HG03378 (cell line): Measurements from ENCODE around the gene SLIT3.
"Not testable (repeated sequence)": the region's sequence is repeated elsewhere in the genome, so short reads cannot be mapped to it uniquely, and the experiment has no call there.

Experiments
- ATAC-seq: cut with Tn5 transposase; IDR thresholded peaks from one replicate; pipeline ENCODE4 v1.9.1; 2021; ENCODE audit warnings: mild to moderate bottlenecking, moderate library complexity; ENCODE audit not compliant: unreplicated experiment

SLIT3 gene

GRCh38 chr5:169115461-169116124, 185.3 kb downstream of the SLIT3 start:
- no peak for ATAC-seq

DNA sequence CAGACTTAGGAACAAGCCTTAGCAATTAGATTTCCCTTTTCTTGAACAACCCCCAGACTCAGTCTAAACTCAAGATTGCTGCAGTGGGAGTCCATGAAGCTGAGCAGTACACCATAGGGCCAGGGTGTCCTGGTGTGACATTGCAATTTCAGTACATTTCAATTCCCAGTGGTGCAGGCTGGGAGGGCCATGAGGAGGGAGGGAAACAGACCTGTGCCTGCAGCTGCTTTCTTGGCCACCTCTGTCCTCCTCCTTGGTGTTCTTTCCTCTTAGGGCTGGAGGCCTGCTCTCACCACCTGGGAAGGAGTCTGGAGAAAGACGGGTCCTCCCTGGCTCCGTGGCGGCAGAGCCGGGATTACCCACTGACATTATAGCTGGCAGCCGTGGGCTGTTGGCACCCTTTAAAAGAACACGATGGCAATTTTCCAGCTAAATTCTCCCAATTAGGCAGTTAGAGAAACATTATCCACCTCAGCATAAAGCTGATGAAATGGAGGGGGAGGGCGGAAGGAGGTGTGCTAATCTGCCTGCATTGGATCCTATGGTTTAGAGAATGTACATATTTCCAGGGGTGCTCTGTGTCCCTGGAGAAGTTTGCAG, 186.4 kb downstream of the SLIT3 start:
- no peak for ATAC-seq

DNA sequence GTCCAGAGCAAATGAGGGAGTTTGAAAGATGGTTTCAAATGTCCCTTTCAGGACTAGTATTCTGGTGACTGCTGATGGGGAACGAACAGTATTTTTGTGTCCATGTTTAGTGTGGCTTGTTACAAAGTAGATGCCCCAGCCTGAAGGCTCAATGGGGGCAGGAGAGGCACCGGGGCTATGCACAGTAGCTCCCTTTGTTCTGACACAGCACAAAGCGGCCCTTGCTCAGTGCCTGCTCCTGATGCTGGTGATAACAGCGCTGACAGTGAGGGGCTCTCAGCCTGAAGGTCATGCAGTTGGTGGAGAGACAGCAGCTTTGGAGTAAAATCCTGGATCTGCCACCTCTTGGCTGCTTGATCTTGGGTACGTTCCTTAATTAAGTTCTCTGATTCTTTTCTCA, 188.9 kb downstream of the SLIT3 start:
- no peak for ATAC-seq

GRCh38 chr5:169106911-169107706, 193.8 kb downstream of the SLIT3 start:
- ATAC-seq: no peak

DNA sequence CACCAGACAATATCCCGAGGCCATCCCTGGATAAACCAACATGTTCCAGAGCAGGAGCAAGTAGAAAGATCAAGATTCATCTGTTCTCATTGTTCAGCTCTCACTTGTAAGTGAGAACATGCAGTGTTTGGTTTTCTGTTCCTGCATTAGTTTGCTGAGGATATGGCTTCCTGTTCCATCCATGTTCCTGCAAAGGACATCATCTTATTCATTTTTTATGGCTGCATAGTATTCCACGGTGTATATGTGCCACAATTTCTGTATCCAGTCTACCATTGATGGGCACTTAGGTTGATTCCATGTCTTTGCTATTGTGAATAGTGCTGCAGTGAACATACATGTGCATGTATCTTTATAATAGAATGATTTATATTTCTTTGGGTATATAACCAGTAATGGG, 195.4 kb downstream of the SLIT3 start:
- not testable (repeated sequence) for ATAC-seq

- no peak for ATAC-seq
Observed at GRCh38 chr5:169104937-169105494, 195.9 kb downstream of the SLIT3 start.

- ATAC-seq: no peak
Observed at GRCh38 chr5:169103586-169104181, 197.3 kb downstream of the SLIT3 start.

- no peak for ATAC-seq
Observed at GRCh38 chr5:169101966-169102365, 199.0 kb downstream of the SLIT3 start.

DNA sequence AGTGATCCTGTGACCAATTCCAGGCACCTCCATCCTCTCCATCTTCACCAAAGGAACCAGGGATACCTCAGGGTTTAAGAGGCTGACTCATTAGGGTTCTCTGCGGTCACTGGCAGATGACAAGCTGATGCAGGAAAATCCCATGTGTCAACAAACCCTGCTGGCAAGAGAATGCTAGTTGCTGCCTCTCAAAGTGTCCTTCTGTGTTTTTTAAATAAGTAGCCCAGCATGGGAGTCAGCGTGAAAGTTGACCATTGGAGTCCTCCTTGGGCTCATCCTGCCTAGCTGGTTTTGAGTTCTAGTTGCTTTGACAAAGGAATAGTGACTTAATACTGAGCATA, 200.2 kb downstream of the SLIT3 start:
- ATAC-seq: no peak

GRCh38 chr5:169099801-169100734, 200.9 kb downstream of the SLIT3 start:
- no peak for ATAC-seq

DNA sequence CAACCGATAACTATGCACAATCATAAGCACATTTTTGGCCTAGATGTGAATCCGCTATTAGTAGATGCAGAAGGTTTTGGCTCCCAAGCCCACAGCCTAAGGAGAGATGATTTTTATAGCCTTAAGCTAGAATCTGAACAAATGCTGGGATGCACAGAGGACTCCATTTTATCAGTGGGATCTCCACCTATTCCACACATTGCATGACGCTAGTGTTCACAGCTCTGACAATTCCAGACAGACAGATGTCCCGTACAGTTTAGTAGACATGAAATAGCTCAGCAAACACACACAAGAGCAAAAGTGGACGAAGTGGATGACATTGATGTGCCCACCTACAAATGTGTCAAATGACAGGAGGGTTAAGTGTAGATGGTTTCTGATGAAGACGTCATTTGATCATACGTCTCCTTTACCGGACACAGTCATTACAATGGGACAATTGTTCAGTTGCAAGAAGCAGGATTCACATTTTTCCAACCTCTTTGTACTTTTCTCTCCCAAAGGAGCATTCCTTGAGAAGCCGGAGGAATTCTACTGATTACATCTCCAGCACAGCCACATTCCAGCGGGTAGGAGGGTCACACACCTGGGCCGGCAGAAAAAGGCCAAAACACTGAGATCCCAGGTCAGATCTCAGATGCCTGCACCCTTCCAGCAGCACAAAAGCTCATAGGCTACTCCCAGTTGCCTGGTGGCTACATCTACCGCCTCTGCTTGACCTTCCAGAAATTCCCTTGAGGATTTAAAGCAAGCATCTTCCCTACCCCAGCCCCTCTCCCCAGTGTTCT, 202.4 kb downstream of the SLIT3 start:
- no peak for ATAC-seq

- no peak for ATAC-seq
Observed at GRCh38 chr5:169097374-169098326, 203.3 kb downstream of the SLIT3 start.

DNA sequence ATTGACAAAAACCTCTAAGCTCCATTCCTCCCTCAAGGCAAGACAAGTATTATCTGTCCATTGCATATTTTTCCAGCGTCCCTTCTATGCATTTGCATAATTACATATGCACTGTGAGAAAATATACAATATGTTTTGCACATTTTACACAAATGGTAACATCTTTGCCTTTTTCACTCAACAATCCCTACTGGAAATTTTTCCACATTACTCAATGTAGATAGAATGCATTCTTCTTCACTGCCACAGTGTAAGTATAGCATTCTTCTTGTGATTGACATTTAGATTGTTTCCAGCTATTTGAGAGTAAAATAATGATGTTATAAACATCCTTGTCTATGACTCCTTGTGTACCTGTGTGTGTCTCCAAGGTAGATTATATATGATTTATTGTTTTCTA, 205.0 kb downstream of the SLIT3 start:
- no peak for ATAC-seq

DNA sequence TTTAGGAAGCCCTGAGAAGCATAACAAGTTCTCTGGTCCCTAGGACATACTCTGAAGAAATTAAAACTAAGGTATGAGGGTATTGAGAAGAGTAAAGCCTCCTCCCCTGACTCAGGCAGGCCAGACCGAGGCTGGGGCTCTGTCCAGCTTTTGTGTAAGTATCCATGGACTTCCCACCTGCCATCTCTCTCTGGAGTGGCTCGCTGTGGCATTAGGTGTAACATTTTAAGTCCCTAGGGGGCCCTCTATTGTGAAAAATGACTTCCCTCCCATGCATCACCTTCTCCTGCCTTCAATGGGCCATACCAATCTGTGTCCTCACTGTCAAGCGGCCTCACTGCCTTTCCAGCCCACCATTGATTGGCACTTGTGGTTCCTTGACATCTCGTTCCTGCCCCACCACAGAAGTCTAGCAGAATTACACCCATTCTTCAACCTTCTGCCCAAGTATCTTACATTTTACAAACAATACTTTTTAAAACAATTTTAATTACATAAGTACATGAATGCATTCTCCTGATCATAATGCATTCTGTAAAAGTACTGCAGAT, 205.5 kb downstream of the SLIT3 start:
- ATAC-seq: no peak

- no peak for ATAC-seq
Observed at GRCh38 chr5:169094586-169095409, 206.1 kb downstream of the SLIT3 start.

GRCh38 chr5:169091396-169091980, 209.5 kb downstream of the SLIT3 start:
- no peak for ATAC-seq

- no peak for ATAC-seq
Observed at GRCh38 chr5:169089343-169089742, 211.6 kb downstream of the SLIT3 start.
